Anterior cingulate cortex (tissue), 58 donors: ENCODE data around the gene RSPRY1.

ENCODE experiments used
- DNase-seq, 58 donors: peaks; one replicate each; lab custom pipeline; 2025; lab: John Stamatoyannopoulos, UW

The RSPRY1 gene

DNA sequence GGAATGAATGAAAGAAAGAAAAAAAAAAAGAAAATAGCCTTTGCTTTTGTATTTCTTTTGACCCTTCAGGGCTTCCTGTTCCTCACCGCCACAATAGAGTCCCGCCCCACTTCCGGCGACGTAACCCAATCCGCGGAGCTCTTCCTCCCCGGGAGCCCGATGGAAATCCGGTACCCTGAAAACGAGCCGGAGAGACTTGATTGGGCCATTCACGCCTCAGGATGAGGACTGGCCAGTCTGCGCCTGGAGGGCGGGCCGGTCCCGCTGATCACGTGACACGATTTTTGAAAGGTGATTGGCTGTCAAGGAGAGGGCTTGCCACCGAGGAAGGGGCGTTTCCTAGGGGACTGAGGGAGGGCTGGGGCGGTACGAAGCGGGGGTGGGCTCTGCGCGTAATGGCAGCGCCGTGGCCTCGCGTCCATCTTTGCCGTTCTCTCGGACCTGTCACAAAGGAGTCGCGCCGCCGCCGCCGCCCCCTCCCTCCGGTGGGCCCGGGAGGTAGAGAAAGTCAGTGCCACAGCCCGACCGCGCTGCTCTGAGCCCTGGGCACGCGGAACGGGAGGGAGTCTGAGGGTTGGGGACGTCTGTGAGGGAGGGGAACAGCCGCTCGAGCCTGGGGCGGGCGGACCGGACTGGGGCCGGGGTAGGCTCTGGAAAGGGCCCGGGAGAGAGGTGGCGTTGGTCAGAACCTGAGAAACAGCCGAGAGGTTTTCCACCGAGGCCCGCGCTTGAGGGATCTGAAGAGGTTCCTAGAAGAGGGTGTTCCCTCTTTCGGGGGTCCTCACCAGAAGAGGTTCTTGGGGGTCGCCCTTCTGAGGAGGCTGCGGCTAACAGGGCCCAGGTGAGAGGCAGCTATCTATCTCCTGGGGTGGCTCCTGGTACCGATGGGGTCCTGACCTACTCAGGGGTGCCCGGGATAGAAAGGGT is at the start of gene RSPRY1, which contains the start of gene PSME3IP1:
TSS of gene RSPRY1 (plus strand) at position 385 of the 927 bp plus-strand sequence. CDS start 18,330 bp downstream, outside the sequence.
TSS of gene PSME3IP1 (minus strand) at position 95 of the 927 bp plus-strand sequence. CDS start 12,185 bp downstream, outside the sequence.
- peak; percentile 95 to 100 (median 99) for DNase-seq

GRCh38 chr16:57137043-57137442 is 49.1 kb upstream of the RSPRY1 start:
- peak in 1 of 58 donors; percentile 30 for DNase-seq

GRCh38 chr16:57137566-57138273 is 48.4 kb upstream of the RSPRY1 start:
- DNase-seq = no peak

- no peak for DNase-seq
Measured at GRCh38 chr16:57138281-57138935, 47.7 kb upstream of the RSPRY1 start.

- no peak for DNase-seq
Measured at GRCh38 chr16:57140931-57141668, 45.0 kb upstream of the RSPRY1 start.

DNA sequence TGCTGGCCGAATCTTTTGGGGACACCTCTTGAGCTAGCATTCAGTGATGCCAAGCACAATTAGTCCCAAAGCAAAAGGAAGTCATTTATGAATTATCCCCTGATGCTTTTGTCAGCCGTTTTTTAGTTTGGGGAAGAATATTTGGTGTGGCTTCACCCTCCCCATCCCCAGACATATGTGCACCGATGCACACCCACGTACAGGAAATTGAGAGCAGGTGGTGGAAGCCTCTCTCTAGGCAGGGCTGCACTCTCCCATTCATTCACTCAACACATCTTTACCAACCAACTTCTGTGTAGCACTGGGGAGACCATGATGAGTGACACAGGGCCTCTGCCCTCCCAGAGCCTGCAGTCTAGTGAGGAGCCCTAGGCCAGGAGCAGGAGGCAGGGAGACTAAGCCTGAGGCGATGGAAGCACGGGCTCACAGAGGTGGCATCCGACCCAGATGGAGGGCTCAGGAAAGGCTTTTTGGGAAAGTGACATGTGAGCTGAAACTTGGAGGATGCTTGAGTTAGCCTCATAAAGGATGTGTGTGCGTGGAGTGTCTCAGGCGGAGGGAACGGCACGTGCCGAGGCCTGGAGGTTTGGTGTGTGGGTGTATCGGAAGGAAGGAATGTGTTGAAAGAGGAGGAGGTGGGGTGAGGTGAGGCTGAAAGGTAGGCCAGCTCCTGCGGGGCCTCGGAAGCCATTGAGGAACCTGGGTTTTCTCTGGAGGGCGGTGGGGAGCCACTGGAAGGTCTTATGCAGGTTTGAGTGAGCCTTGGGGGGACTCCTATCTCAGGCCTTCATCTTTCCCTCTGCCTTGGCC is 44.1 kb upstream of the RSPRY1 start:
- DNase-seq = peak in 6 of 58 donors; percentile 14 to 64 (median 42)

GRCh38 chr16:57143149-57143921 is 42.8 kb upstream of the RSPRY1 start:
- peak in 53 of 58 donors; percentile 40 to 95 (median 81) for DNase-seq

DNA sequence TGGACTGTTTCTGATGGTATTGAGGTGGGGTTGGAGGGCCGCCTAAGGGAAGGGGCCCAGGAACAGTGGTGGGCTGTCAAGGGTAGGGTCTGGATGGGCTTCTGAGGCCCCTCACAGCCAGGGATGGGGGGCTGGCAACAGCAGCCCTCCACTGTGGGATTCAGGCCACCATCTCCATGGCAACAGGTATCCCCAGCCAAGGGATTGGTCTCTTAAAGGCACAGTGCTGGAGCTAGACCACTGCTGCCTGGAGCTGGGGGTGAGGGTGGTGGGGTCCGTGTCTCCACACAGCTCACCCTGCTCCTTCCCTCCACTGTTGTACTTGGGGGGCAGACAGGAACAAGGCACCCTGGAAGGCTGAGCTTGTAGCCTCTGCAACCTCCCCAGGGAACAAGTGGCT is 42.1 kb upstream of the RSPRY1 start:
- no peak for DNase-seq

DNA sequence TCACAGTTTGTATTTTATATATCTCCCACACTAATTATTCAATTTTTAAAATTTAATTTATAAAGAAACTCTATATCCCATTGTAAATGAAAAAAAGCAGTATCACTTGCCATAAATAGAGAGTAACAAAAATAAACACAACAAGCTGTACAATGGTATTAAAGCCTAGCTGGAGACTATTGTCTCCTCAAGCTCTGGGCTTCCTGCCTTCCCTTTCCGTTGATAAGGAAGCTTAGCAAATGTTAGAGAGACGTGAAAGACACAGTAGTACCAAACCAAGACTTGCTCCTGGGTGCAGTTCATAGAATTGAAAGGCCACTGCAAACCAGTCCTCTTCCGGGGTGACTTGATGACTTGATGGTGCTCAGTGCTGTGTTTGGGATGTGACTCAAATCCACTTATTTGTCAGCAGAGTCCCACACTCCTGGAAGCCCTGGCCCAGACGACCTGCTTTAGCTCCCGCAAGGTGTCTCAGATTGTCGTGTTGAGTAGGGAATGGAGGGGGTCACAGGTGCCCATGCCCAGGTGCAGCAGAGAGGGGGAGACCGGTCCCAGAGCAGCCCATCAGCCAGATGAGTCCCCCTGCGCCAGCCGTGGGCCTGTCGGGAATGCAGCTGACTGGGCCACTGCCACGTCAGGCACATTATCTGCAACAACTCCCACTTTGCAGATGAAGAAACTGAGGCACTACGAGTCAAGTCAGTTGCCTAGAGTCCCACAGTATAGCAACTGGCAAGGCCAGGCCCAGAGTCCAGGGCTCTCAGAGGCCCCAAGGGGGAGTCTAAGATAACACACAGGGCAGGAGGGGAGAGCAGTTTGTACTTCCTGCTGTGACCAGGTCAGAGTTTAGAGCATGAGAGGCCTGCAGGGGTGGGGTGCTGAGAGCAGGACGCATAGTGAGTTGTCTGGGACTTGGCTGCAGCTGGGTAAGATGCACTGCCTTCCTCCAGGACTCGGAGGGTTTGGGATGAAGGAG is 40.8 kb upstream of the RSPRY1 start:
- DNase-seq = no peak

DNA sequence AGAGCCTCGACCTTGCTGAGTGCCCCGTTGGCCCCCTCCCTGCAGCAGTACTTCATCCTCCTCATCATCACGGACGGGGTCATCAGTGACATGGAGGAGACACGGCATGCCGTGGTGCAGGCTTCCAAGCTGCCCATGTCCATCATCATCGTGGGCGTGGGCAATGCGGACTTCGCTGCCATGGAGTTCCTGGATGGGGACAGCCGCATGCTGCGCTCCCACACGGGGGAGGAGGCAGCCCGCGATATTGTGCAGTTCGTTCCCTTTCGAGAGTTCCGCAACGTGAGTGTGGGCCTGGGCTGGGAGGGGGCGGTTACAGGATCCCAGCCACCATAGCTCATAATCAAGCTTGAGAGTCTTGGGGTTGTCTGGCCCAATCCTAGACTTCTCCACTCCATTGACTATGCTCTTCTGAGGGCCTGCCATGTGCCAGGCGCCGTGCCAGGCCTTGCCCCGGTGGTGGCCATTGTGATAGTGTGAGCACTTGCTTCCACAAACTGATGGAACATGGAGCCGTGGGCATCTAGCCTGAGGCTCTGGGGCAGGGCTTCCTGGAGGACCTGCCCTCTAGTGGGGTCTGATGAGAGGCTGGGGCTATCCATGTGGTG is 40.0 kb upstream of the RSPRY1 start:
- DNase-seq = peak in 1 of 58 donors; percentile 34

GRCh38 chr16:57146735-57147134 is 39.4 kb upstream of the RSPRY1 start:
- no peak for DNase-seq

GRCh38 chr16:57147381-57148221 is 38.5 kb upstream of the RSPRY1 start:
- DNase-seq = peak in 36 of 58 donors; percentile 24 to 72 (median 48)

GRCh38 chr16:57148481-57148880 is 37.6 kb upstream of the RSPRY1 start:
- DNase-seq = no peak

- DNase-seq = no peak
Measured at GRCh38 chr16:57149391-57149790, 36.7 kb upstream of the RSPRY1 start.

DNA sequence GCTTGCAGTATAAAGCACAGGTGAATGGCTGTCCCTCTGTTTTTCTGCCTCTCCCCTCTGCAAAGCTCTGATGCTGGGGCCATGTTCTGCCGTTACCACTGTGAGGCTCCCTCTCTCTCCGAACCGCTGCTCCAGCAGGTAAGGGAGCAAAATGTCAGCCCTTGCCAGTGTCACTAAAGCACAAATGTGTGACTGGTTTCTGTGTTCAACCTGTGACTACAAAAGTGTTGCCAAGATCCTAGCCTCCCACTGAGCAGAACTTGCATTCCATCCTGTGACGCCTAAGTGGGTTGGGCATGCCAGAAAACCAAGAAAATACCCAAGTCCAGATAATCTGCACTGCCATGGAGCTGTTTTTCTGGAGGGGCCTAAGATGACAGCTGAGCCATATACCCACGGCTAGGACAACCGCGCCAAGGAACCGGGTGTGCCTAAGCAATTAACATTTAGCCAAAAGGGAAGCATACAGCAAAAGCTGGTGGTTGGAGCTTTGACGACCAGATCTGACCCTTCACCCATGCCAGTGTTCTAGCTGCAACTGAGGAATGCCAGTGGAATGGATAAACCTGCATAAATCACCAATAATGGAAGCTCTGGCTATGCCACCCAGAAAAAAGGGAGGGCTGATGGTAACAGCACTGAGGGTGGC is 35.3 kb upstream of the RSPRY1 start:
- no peak for DNase-seq
